HEK293 (cell line): ENCODE data around the gene DLG2.

ENCODE experiments used
- CTCF ChIA-PET: fragments of 350-600 bp; formaldehyde crosslinking; extraction: SDS; loops from one replicate; lab custom pipeline; 2021; ENCODE audit warnings: antibody characterized with exemption; lab: Yijun Ruan, JAX
- POLR2A ChIA-PET: fragments of 300-600 bp; formaldehyde crosslinking; extraction: SDS; loops from one replicate; lab custom pipeline; 2020; ENCODE audit warnings: antibody characterized with exemption, inconsistent platforms; lab: Yijun Ruan, JAX
- H3K27ac ChIP-seq: fragments of 200-500 bp; sonication (Bioruptor generic); 2 replicates; pipeline ENCODE4 v1.5.1; 2014; ENCODE audit warnings: low read depth, low read length, control low read depth, inconsistent platforms; ENCODE audit errors: extremely low read depth
- H3K36me3 ChIP-seq, 2 experiments: fragments of 200-500 bp in 1 of 2; sonication (Bioruptor generic) in 1 of 2; 1 replicate in 1 of 2; 2 replicates in 1 of 2; pipeline ENCODE4 v1.5.1; 2014 to 2017; ENCODE audit warnings: inconsistent platforms in 2 of 2, low read length in 2 of 2; ENCODE audit not compliant: control insufficient read depth in 2 of 2, insufficient read depth in 1 of 2
- H3K4me1 ChIP-seq: fragments of 200-500 bp; sonication (Bioruptor generic); 2 replicates; pipeline ENCODE4 v1.5.1; 2014; ENCODE audit warnings: mild to moderate bottlenecking, low read length, inconsistent platforms; ENCODE audit not compliant: control insufficient read depth, insufficient read depth
- H3K4me3 ChIP-seq: 2 replicates; pipeline ENCODE4 v1.5.1; 2011; ENCODE audit warnings: low read depth, mild to moderate bottlenecking, control low read depth, low read length, moderate library complexity
- H3K9me3 ChIP-seq: fragments of 200-500 bp; sonication (Bioruptor generic); 2 replicates; pipeline ENCODE4 v1.5.1; 2014; ENCODE audit warnings: low read depth, low read length, inconsistent platforms; ENCODE audit not compliant: control insufficient read depth, insufficient read depth
- AEBP2 ChIP-seq: fragments of 450-650 bp; formaldehyde crosslinking; IDR thresholded peaks from 2 replicates; pipeline ENCODE4 v1.5.1; 2016; ENCODE audit warnings: missing biosample characterization, missing genetic modification characterization, borderline replicate concordance
- HOXA7 ChIP-seq: sonication (generic); formaldehyde crosslinking; IDR thresholded peaks from 2 replicates; pipeline ENCODE4 v1.8.1; 2022; ENCODE audit warnings: missing genetic modification reagents, borderline replicate concordance
- KLF1 ChIP-seq: fragments of 450-650 bp; formaldehyde crosslinking; IDR thresholded peaks from 2 replicates; pipeline ENCODE4 v1.5.1; 2016; ENCODE audit warnings: missing biosample characterization, missing genetic modification characterization
- SCRT1 ChIP-seq: fragments of 450-650 bp; formaldehyde crosslinking; IDR thresholded peaks from 2 replicates; pipeline ENCODE4 v1.5.1; 2016; ENCODE audit warnings: missing biosample characterization, missing genetic modification characterization, borderline replicate concordance
- ZBTB11 ChIP-seq: fragments of 450-650 bp; formaldehyde crosslinking; conservative IDR thresholded peaks from 2 replicates; pipeline ENCODE4 v1.5.1; 2016; ENCODE audit warnings: low read depth, missing biosample characterization, missing genetic modification characterization
- ZEB2 ChIP-seq: fragments of 450-650 bp; formaldehyde crosslinking; IDR thresholded peaks from 2 replicates; pipeline ENCODE4 v1.5.1; 2016; ENCODE audit warnings: missing biosample characterization, missing genetic modification characterization
- ZFP37 ChIP-seq: fragments of 450-650 bp; formaldehyde crosslinking; IDR thresholded peaks from 2 replicates; pipeline ENCODE4 v1.5.1; 2016; ENCODE audit warnings: missing biosample characterization, missing genetic modification characterization
- ZNF114 ChIP-seq: fragments of 450-650 bp; formaldehyde crosslinking; IDR thresholded peaks from 2 replicates; pipeline ENCODE4 v1.5.0; 2017; ENCODE audit warnings: missing biosample characterization, missing genetic modification characterization
- ZNF146 ChIP-seq: fragments of 450-650 bp; formaldehyde crosslinking; IDR thresholded peaks from 2 replicates; pipeline ENCODE4 v1.5.1; 2016; ENCODE audit warnings: missing biosample characterization, missing genetic modification characterization
- ZNF202 ChIP-seq: fragments of 450-650 bp; formaldehyde crosslinking; IDR thresholded peaks from 2 replicates; pipeline ENCODE4 v1.5.1; 2016; ENCODE audit warnings: missing biosample characterization, missing genetic modification characterization, borderline replicate concordance
- ZNF248 ChIP-seq: fragments of 450-650 bp; formaldehyde crosslinking; IDR thresholded peaks from 2 replicates; pipeline ENCODE4 v1.5.1; 2017; ENCODE audit warnings: missing biosample characterization, missing genetic modification characterization
- ZNF280D ChIP-seq: fragments of 450-650 bp; formaldehyde crosslinking; IDR thresholded peaks from 2 replicates; pipeline ENCODE4 v1.5.1; 2016; ENCODE audit warnings: missing biosample characterization, missing genetic modification characterization
- ZNF354C ChIP-seq: fragments of 450-650 bp; formaldehyde crosslinking; IDR thresholded peaks from 2 replicates; pipeline ENCODE4 v1.5.1; 2016; ENCODE audit warnings: missing biosample characterization, missing genetic modification characterization, low read depth, borderline replicate concordance
- ZNF473 ChIP-seq: fragments of 450-650 bp; formaldehyde crosslinking; IDR thresholded peaks from 2 replicates; pipeline ENCODE4 v1.5.1; 2017; ENCODE audit warnings: missing biosample characterization, missing genetic modification characterization
- ZNF544 ChIP-seq: fragments of 450-650 bp; formaldehyde crosslinking; IDR thresholded peaks from 2 replicates; pipeline ENCODE4 v1.5.0; 2017; ENCODE audit warnings: missing biosample characterization, missing genetic modification characterization
- ZNF558 ChIP-seq: fragments of 450-650 bp; formaldehyde crosslinking; IDR thresholded peaks from 2 replicates; pipeline ENCODE4 v1.5.1; 2016; ENCODE audit warnings: missing biosample characterization, missing genetic modification characterization
- ZNF571 ChIP-seq: fragments of 450-650 bp; formaldehyde crosslinking; IDR thresholded peaks from 2 replicates; pipeline ENCODE4 v1.5.0; 2017; ENCODE audit warnings: missing biosample characterization, missing genetic modification characterization
- ZNF626 ChIP-seq: fragments of 450-650 bp; sonication (Bioruptor Pico); formaldehyde crosslinking; IDR thresholded peaks from 2 replicates; pipeline ENCODE4 v1.5.1; 2018; ENCODE audit warnings: missing biosample characterization, missing genetic modification characterization, inconsistent platforms
- ZNF837 ChIP-seq: fragments of 450-650 bp; formaldehyde crosslinking; IDR thresholded peaks from 2 replicates; pipeline ENCODE4 v1.5.1; 2016; ENCODE audit warnings: missing biosample characterization, missing genetic modification characterization
- ZNF843 ChIP-seq: fragments of 450-650 bp; formaldehyde crosslinking; IDR thresholded peaks from 2 replicates; pipeline ENCODE4 v1.5.1; 2016; ENCODE audit warnings: missing biosample characterization, missing genetic modification characterization
- TF ChIP-seq, protein P1 (sequence below): fragments of 450-650 bp; formaldehyde crosslinking; IDR thresholded peaks from 2 replicates; pipeline ENCODE4 v1.5.1; 2017; ENCODE audit warnings: missing biosample characterization, missing genetic modification characterization
- TF ChIP-seq, protein P2 (sequence below): fragments of 450-650 bp; formaldehyde crosslinking; IDR thresholded peaks from 2 replicates; pipeline ENCODE4 v1.5.0; 2017; ENCODE audit warnings: missing biosample characterization, missing genetic modification characterization, borderline replicate concordance

DLG2 gene

GRCh38 chr11:83923961-83924360 is 1703.2 kb downstream of the DLG2 start (continued):
- TF ChIP-seq ZBTB11 (tag by site-specific recombination) (no peak), ZNF354C (no peak), ZNF626 (no peak), ZNF114 (no peak), ZNF473 (tag by site-specific recombination) (no peak), ZEB2 (tag by site-specific recombination) (no peak), ZFP37 (tag by site-specific recombination) (no peak), ZNF837 (tag by site-specific recombination) (no peak), ZNF558 (tag by site-specific recombination) (no peak), ZNF280D (tag by site-specific recombination) (no peak), AEBP2 (tag by site-specific recombination) (no peak)
- TF ChIP-seq, protein P1, sequence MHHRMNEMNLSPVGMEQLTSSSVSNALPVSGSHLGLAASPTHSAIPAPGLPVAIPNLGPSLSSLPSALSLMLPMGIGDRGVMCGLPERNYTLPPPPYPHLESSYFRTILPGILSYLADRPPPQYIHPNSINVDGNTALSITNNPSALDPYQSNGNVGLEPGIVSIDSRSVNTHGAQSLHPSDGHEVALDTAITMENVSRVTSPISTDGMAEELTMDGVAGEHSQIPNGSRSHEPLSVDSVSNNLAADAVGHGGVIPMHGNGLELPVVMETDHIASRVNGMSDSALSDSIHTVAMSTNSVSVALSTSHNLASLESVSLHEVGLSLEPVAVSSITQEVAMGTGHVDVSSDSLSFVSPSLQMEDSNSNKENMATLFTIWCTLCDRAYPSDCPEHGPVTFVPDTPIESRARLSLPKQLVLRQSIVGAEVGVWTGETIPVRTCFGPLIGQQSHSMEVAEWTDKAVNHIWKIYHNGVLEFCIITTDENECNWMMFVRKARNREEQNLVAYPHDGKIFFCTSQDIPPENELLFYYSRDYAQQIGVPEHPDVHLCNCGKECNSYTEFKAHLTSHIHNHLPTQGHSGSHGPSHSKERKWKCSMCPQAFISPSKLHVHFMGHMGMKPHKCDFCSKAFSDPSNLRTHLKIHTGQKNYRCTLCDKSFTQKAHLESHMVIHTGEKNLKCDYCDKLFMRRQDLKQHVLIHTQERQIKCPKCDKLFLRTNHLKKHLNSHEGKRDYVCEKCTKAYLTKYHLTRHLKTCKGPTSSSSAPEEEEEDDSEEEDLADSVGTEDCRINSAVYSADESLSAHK (tag by site-specific recombination), result no peak
- TF ChIP-seq, protein P2, sequence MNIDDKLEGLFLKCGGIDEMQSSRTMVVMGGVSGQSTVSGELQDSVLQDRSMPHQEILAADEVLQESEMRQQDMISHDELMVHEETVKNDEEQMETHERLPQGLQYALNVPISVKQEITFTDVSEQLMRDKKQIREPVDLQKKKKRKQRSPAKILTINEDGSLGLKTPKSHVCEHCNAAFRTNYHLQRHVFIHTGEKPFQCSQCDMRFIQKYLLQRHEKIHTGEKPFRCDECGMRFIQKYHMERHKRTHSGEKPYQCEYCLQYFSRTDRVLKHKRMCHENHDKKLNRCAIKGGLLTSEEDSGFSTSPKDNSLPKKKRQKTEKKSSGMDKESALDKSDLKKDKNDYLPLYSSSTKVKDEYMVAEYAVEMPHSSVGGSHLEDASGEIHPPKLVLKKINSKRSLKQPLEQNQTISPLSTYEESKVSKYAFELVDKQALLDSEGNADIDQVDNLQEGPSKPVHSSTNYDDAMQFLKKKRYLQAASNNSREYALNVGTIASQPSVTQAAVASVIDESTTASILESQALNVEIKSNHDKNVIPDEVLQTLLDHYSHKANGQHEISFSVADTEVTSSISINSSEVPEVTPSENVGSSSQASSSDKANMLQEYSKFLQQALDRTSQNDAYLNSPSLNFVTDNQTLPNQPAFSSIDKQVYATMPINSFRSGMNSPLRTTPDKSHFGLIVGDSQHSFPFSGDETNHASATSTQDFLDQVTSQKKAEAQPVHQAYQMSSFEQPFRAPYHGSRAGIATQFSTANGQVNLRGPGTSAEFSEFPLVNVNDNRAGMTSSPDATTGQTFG, result no peak

- ChIA-PET POLR2A (no interaction called here), CTCF (no interaction called here)
- H3K36me3 ChIP-seq, result no peaks in the 10 kb centered on the region
- no peaks in the 10 kb centered on the region for H3K9me3 ChIP-seq
- H3K27ac ChIP-seq, result no peak overlapping the region
- H3K4me1 ChIP-seq, result no peaks in the 10 kb centered on the region
- H3K4me3 ChIP-seq, result no peak overlapping the region
- TF ChIP-seq ZNF280D (tag by site-specific recombination), result no peak
- TF ChIP-seq ZNF843, result no peak
- TF ChIP-seq KLF1 (tag by site-specific recombination), result no peak
- no peak for TF ChIP-seq ZNF571 (tag by site-specific recombination)
- no peak for TF ChIP-seq SCRT1 (tag by site-specific recombination)
- no peak for TF ChIP-seq ZNF202 (tag by site-specific recombination)
- no peak for TF ChIP-seq HOXA7 (CRISPR knock-in tag)
- TF ChIP-seq ZNF248 (tag by site-specific recombination), result no peak
- TF ChIP-seq ZNF146 (tag by site-specific recombination), result no peak
- no peak for TF ChIP-seq ZNF544 (tag by site-specific recombination)
These were observed 1704.2 kb downstream of the DLG2 start for GRCh38 chr11:83922953-83923352.
